HG03558 (cell line): Measurements from ENCODE around the gene DDIT4L.
A peak's percentile ranks its signal among the peaks of the same experiment; 100 is the strongest.
"Not testable (repeated sequence)": the region's sequence is repeated elsewhere in the genome, so short reads cannot be mapped to it uniquely, and the experiment has no call there.

Source experiments
- ATAC-seq: cut with Tn5 transposase; IDR thresholded peaks from one replicate; pipeline ENCODE4 v1.9.1; 2021; ENCODE audit warnings: moderate number of reproducible peaks; ENCODE audit not compliant: unreplicated experiment; ENCODE audit errors: extremely low read depth

Gene DDIT4L

GRCh38 chr4:100189820-100190642 lies at the start of gene DDIT4L:
Gene DDIT4L (minus strand): TSS chr4:100190468. CDS start chr4:100189983, 485 bp downstream.
- no peak for ATAC-seq

GRCh38 chr4:100240008-100240407 lies 49.7 kb upstream of the DDIT4L start:
- no peak for ATAC-seq

GRCh38 chr4:100224721-100225120 lies 34.5 kb upstream of the DDIT4L start:
- no peak for ATAC-seq

GRCh38 chr4:100224160-100224559 lies 33.9 kb upstream of the DDIT4L start:
- no peak for ATAC-seq

- ATAC-seq, result peak; percentile 89
Observed at GRCh38 chr4:100208964-100209363, 18.7 kb upstream of the DDIT4L start.

GRCh38 chr4:100208459-100208858 lies 18.2 kb upstream of the DDIT4L start:
- no peak for ATAC-seq

GRCh38 chr4:100206850-100207249 lies 16.6 kb upstream of the DDIT4L start:
- no peak for ATAC-seq

GRCh38 chr4:100198061-100198460 lies 7.8 kb upstream of the DDIT4L start:
- ATAC-seq, result no peak

GRCh38 chr4:100196388-100197071 lies 6.3 kb upstream of the DDIT4L start:
- not testable (repeated sequence) for ATAC-seq

GRCh38 chr4:100190643-100191600 lies 654 bp upstream of the DDIT4L start:
- no peak for ATAC-seq

- ATAC-seq, result no peak
Observed at GRCh38 chr4:100188829-100189228, 1.4 kb downstream of the DDIT4L start.

- no peak for ATAC-seq
Observed at GRCh38 chr4:100187781-100188180, 2.5 kb downstream of the DDIT4L start.

GRCh38 chr4:100184787-100185186 lies 5.5 kb downstream of the DDIT4L start:
- no peak for ATAC-seq

- no peak for ATAC-seq
Observed at GRCh38 chr4:100177855-100178254, 12.4 kb downstream of the DDIT4L start.

- no peak for ATAC-seq
Observed at GRCh38 chr4:100177126-100177525, 13.1 kb downstream of the DDIT4L start.

GRCh38 chr4:100175858-100176257 lies 14.4 kb downstream of the DDIT4L start:
- ATAC-seq, result no peak

- ATAC-seq, result no peak
Observed at GRCh38 chr4:100174985-100175383, 15.3 kb downstream of the DDIT4L start.

GRCh38 chr4:100170986-100171385 lies 19.3 kb downstream of the DDIT4L start:
- ATAC-seq, result no peak

- no peak for ATAC-seq
Observed at GRCh38 chr4:100169491-100170485, 20.5 kb downstream of the DDIT4L start.
